H1 (cell line): Measurements from ENCODE around the gene TMPRSS11B. TPM values are rescaled to one million over a fixed set of nuclear protein-coding genes. Genes with fewer than 3 reads are reported as not detected.

Experiments
- CTCF ChIA-PET: fragments of 300-600 bp; sonication (Branson Sonifier 250); formaldehyde crosslinking; loops from one replicate; lab custom pipeline; 2021; ENCODE audit not compliant: partially characterized antibody; lab: Charles Lee
- POLR2A ChIA-PET: fragments of 300-600 bp; sonication (Branson Sonifier 250); formaldehyde crosslinking; loops from one replicate; lab custom pipeline; 2021; ENCODE audit warnings: inconsistent platforms; ENCODE audit not compliant: partially characterized antibody; lab: Charles Lee
- DNase-seq, 2 experiments: peaks; one replicate each; pipeline versions ENCODE4 v3.0.0 to v3.0.0-alpha.2; 2010 to 2022; ENCODE audit warnings: low spot score in 2 of 2, low read depth in 1 of 2, mixed read lengths in 1 of 2
- FAIRE-seq: peaks from 2 replicates; lab custom pipeline; 2011; peaks lifted over from hg19 to GRCh38; lab: Jason Lieb, UNC
- H2AFZ ChIP-seq: 2 replicates; pipeline ENCODE4 v1.8.1; 2012; ENCODE audit warnings: low read length, inconsistent platforms
- H2AK5ac ChIP-seq: 2 replicates; pipeline ENCODE4 v1.6.1; 2013; ENCODE audit warnings: low read depth, low read length
- H2BK120ac ChIP-seq: replicated peaks from 2 replicates; pipeline ENCODE3; 2013; ENCODE audit warnings: low read depth, low read length, inconsistent platforms
- H2BK12ac ChIP-seq: 2 replicates; pipeline ENCODE4 v1.6.1; 2013; ENCODE audit warnings: low read depth, low read length
- H2BK15ac ChIP-seq: 2 replicates; pipeline ENCODE4 v1.6.1; 2013; ENCODE audit warnings: low read length
- H2BK20ac ChIP-seq: 2 replicates; pipeline ENCODE4 v1.6.1; 2013; ENCODE audit warnings: low read length
- H2BK5ac ChIP-seq: 2 replicates; pipeline ENCODE4 v1.6.1; 2013; ENCODE audit warnings: low read depth, low read length
- H3K14ac ChIP-seq: 2 replicates; pipeline ENCODE4 v1.6.1; 2013; ENCODE audit warnings: inconsistent platforms; ENCODE audit not compliant: insufficient read length
- H3K18ac ChIP-seq: 2 replicates; pipeline ENCODE4 v1.6.1; 2013; ENCODE audit warnings: low read length; ENCODE audit errors: extremely low read depth
- H3K23ac ChIP-seq: 2 replicates; pipeline ENCODE4 v1.6.1; 2013; ENCODE audit warnings: inconsistent platforms; ENCODE audit not compliant: insufficient read length
- H3K23me2 ChIP-seq: 2 replicates; pipeline ENCODE4 v1.6.1; 2013; ENCODE audit warnings: low read depth, low read length
- H3K27ac ChIP-seq: 2 replicates; pipeline ENCODE4 v1.6.1; 2011; ENCODE audit warnings: low read depth, low read length, inconsistent platforms
- H3K27me3 ChIP-seq, 4 experiments: replicated peaks in 1 of 4; 1 replicate in 1 of 4; 2 replicates in 3 of 4; pipeline versions ENCODE4 v1.6.1 to v1.8.1; 2011 to 2013; ENCODE audit warnings: low read length in 3 of 4, mild to moderate bottlenecking in 3 of 4, inconsistent platforms in 2 of 4, mixed read lengths in 2 of 4, moderate library complexity in 1 of 4; ENCODE audit not compliant: control insufficient read depth in 3 of 4, insufficient read depth in 3 of 4; ENCODE audit errors: extremely low read depth in 1 of 4
- H3K36me3 ChIP-seq, 4 experiments: 2 replicates each; pipeline versions ENCODE4 v1.6.1 to v1.8.1; 2011 to 2013; ENCODE audit warnings: mild to moderate bottlenecking in 4 of 4, low read length in 3 of 4, moderate library complexity in 2 of 4, control low read depth in 1 of 4, inconsistent platforms in 1 of 4; ENCODE audit not compliant: insufficient read depth in 4 of 4, control insufficient read depth in 2 of 4
- H3K4ac ChIP-seq: replicated peaks from 2 replicates; pipeline ENCODE3; 2013; ENCODE audit warnings: low read length, low read depth, mixed read lengths, inconsistent platforms; ENCODE audit not compliant: insufficient read length
- H3K4me1 ChIP-seq, 4 experiments: replicated peaks in 1 of 4; 1 replicate in 1 of 4; 2 replicates in 3 of 4; pipeline versions ENCODE4 v1.6.1 to v1.8.1; 2011 to 2013; ENCODE audit warnings: low read length in 3 of 4, inconsistent platforms in 2 of 4, mixed read lengths in 1 of 4; ENCODE audit not compliant: insufficient read depth in 4 of 4, control insufficient read depth in 3 of 4
- H3K4me2 ChIP-seq, 2 experiments: 2 replicates each; pipeline versions ENCODE4 v1.6.1 to v1.8.1; 2011 to 2013; ENCODE audit warnings: low read depth in 2 of 2, low read length in 2 of 2, control low read depth in 1 of 2, inconsistent platforms in 1 of 2, mild to moderate bottlenecking in 1 of 2; ENCODE audit not compliant: insufficient read depth in 1 of 2
- H3K4me3 ChIP-seq, 4 experiments: fragments of 200-600, 300-600 bp in 1 of 4; sonication (generic), shearing (Covaris generic), sonication (Bioruptor Twin) in 1 of 4; 2 replicates each; pipeline versions ENCODE4 v1.5.1 to v1.8.1; 2011 to 2016; ENCODE audit warnings: low read length in 4 of 4, low read depth in 3 of 4, control low read depth in 2 of 4, inconsistent platforms in 2 of 4, mild to moderate bottlenecking in 2 of 4, mixed read lengths in 1 of 4, moderate library complexity in 1 of 4; ENCODE audit not compliant: insufficient read depth in 2 of 4; ENCODE audit errors: extremely low read depth in 1 of 4
- H3K56ac ChIP-seq: replicated peaks from 2 replicates; pipeline ENCODE3; 2013; ENCODE audit warnings: low read depth, mild to moderate bottlenecking, mixed read lengths, low read length, inconsistent platforms; ENCODE audit not compliant: insufficient read length
- H3K79me1 ChIP-seq: 2 replicates; pipeline ENCODE4 v1.6.1; 2013; ENCODE audit warnings: low read depth, low read length, control low read depth
- H3K79me2 ChIP-seq, 2 experiments: 2 replicates each; pipeline versions ENCODE4 v1.6.1 to v1.8.1; 2012 to 2013; ENCODE audit warnings: low read length in 2 of 2, mild to moderate bottlenecking in 2 of 2, inconsistent platforms in 1 of 2; ENCODE audit not compliant: insufficient read depth in 2 of 2, control insufficient read depth in 1 of 2
- H3K9ac ChIP-seq, 4 experiments: replicated peaks in 1 of 4; 1 replicate in 1 of 4; 2 replicates in 3 of 4; pipeline versions ENCODE4 v1.6.1 to v1.8.1; 2011 to 2013; ENCODE audit warnings: low read depth in 3 of 4, low read length in 3 of 4, control low read depth in 2 of 4, mild to moderate bottlenecking in 2 of 4, moderate library complexity in 2 of 4, inconsistent platforms in 1 of 4; ENCODE audit errors: extremely low read depth in 1 of 4
- H3K9me3 ChIP-seq, 2 experiments: 2 replicates each; pipeline versions ENCODE4 v1.6.1 to v1.8.1; 2012 to 2013; ENCODE audit warnings: mild to moderate bottlenecking in 2 of 2, moderate library complexity in 2 of 2, control low read depth in 1 of 2, inconsistent platforms in 1 of 2, low read depth in 1 of 2, low read length in 1 of 2, mixed read lengths in 1 of 2; ENCODE audit not compliant: insufficient read depth in 2 of 2
- H4K20me1 ChIP-seq, 2 experiments: replicated peaks in 1 of 2; 2 replicates each; pipeline versions ENCODE3 to v1.8.1; 2011 to 2013; ENCODE audit warnings: inconsistent platforms in 2 of 2, low read length in 2 of 2, mild to moderate bottlenecking in 1 of 2; ENCODE audit not compliant: insufficient read depth in 2 of 2, control insufficient read depth in 1 of 2
- H4K5ac ChIP-seq: 2 replicates; pipeline ENCODE4 v1.6.1; 2013; ENCODE audit warnings: low read length, low read depth, mixed read lengths, inconsistent platforms; ENCODE audit not compliant: insufficient read length
- H4K8ac ChIP-seq: 2 replicates; pipeline ENCODE4 v1.8.0; 2013; ENCODE audit warnings: mild to moderate bottlenecking, moderate library complexity, low read length, inconsistent platforms; ENCODE audit not compliant: insufficient read depth; ENCODE audit errors: extremely low read depth
- H4K91ac ChIP-seq: replicated peaks from 2 replicates; pipeline ENCODE3; 2013; ENCODE audit warnings: low read length, mixed read lengths, inconsistent platforms; ENCODE audit not compliant: insufficient read length
- ATF3 ChIP-seq: IDR thresholded peaks from 2 replicates; pipeline ENCODE4 v1.6.1; 2011; ENCODE audit warnings: low read depth, mild to moderate bottlenecking, low read length; ENCODE audit not compliant: insufficient read depth
- BCL11A ChIP-seq, 2 experiments: IDR thresholded peaks; one replicate each; pipeline ENCODE4 v1.6.1; 2011; ENCODE audit warnings: low read depth in 2 of 2, low read length in 2 of 2, mild to moderate bottlenecking in 2 of 2
- EGR1 ChIP-seq: IDR thresholded peaks from 2 replicates; pipeline ENCODE4 v1.6.1; 2011; ENCODE audit warnings: low read depth, low read length, borderline replicate concordance
- FOSL1 ChIP-seq: IDR thresholded peaks from 2 replicates; pipeline ENCODE4 v1.6.1; 2011; ENCODE audit warnings: mild to moderate bottlenecking, low read depth, low read length, moderate library complexity; ENCODE audit not compliant: insufficient read depth
- GABPA ChIP-seq: IDR thresholded peaks from 2 replicates; pipeline ENCODE4 v1.6.1; 2011; ENCODE audit warnings: mild to moderate bottlenecking, low read length, moderate library complexity, borderline replicate concordance; ENCODE audit not compliant: insufficient read depth
- HDAC6 ChIP-seq: IDR thresholded peaks from one replicate; pipeline ENCODE4 v1.7.1; 2012; ENCODE audit warnings: low read depth, mild to moderate bottlenecking, inconsistent platforms, low read length, moderate library complexity
- JUND ChIP-seq: IDR thresholded peaks from 2 replicates; pipeline ENCODE4 v1.6.1; 2011; ENCODE audit warnings: mild to moderate bottlenecking, improper control_type of control experiment, low read length
- MAX ChIP-seq: IDR thresholded peaks from 2 replicates; pipeline ENCODE4 v1.6.1; 2012; ENCODE audit warnings: inconsistent platforms
- POLR2AphosphoS5 ChIP-seq: IDR thresholded peaks from 2 replicates; pipeline ENCODE4 v1.6.1; 2011; ENCODE audit warnings: low read depth, low read length
- RBBP5 ChIP-seq: IDR thresholded peaks from 2 replicates; pipeline ENCODE4 v1.7.1; 2012; ENCODE audit warnings: low read depth, mild to moderate bottlenecking, inconsistent platforms, low read length, moderate library complexity, borderline replicate concordance
- SP2 ChIP-seq: IDR thresholded peaks from 2 replicates; pipeline ENCODE4 v1.6.1; 2012; ENCODE audit warnings: mild to moderate bottlenecking, low read length, inconsistent platforms
- TAF1 ChIP-seq: IDR thresholded peaks from 2 replicates; pipeline ENCODE4 v1.6.1; 2011; ENCODE audit warnings: mild to moderate bottlenecking, low read depth, low read length
- YY1 ChIP-seq: IDR thresholded peaks from 2 replicates; pipeline ENCODE4 v1.6.1; 2011; ENCODE audit warnings: low read depth, mild to moderate bottlenecking, low read length
- ZNF274 ChIP-seq: IDR thresholded peaks from 2 replicates; pipeline ENCODE4 v1.7.0; 2012; ENCODE audit warnings: low read length, borderline replicate concordance; ENCODE audit errors: extremely low read depth
- WGBS, 2 experiments: shearing (Covaris generic) in 1 of 2; methylation state at CpG; one replicate each; pipeline versions ENCODE4 v1.1.6 to v1.1.7; 2013 to 2015; ENCODE audit warnings: low lambda C conversion rate in 2 of 2, mixed read lengths in 2 of 2, inconsistent platforms in 1 of 2, low coverage in 1 of 2, missing lambda C conversion rate in 1 of 2; ENCODE audit not compliant: insufficient replicate concordance in 2 of 2, insufficient coverage in 1 of 2, insufficient read length in 1 of 2; ENCODE audit errors: extremely low coverage in 1 of 2, missing lambda C conversion rate in 1 of 2; 5-methylcytosine and 5-hydroxymethylcytosine counted together
- polyA plus RNA-seq, 7 experiments: library from polyadenylated mRNA; depleted of rRNA in 3 of 7; stranded (reverse) in 5 of 7; unstranded in 2 of 7; fragments of >200 nt in 5 of 7; fragments of 200-250 nt in 2 of 7; gene quantifications; 1 replicate in 5 of 7; 2 replicates in 1 of 7; 4 replicates in 1 of 7; pipeline versions ENCODE4 v1.2.1 to v1.2.3, GENCODE V29; 2011 to 2013; ENCODE audit warnings: missing spikeins in 2 of 7, mixed read lengths in 2 of 7
- total RNA-seq: library from RNA; stranded (reverse); fragmentation: NEBNext Ultra II Directional; extraction: Animal tissue kit (Norgen Biotek cat#: 25700); gene quantifications from 2 replicates; pipeline ENCODE4 v1.2.1, GENCODE V29; 2021

TMPRSS11B gene
- total and polyA plus RNA-seq, 2 of the 8 experiments (the other 6 are each of a cell fraction or from before 2014, with no cell fraction given) = not detected

- no peak overlapping the region for H3K4me2 ChIP-seq
- H2AFZ ChIP-seq = no peak overlapping the region
- no peak overlapping the region for H2BK12ac ChIP-seq
- no peak overlapping the region for H3K27ac ChIP-seq
- no peaks in the 10 kb centered on the region; a peak in 1 of 7 replicates for H3K27me3 ChIP-seq
- ChIA-PET CTCF (interaction anchor here (1.1 to 2.6 kb wide), 2 partner anchors 14 to 118 kb away, joined by 6 read pairs; no protein-coding TSS in a partner anchor), POLR2A (no interaction called here)
- no peaks in the 10 kb centered on the region for H3K23me2 ChIP-seq
- H3K9me3 ChIP-seq = no peaks in the 10 kb centered on the region
- DNase-seq (no peak), FAIRE-seq (no peak)
- no peak overlapping the region for H2AK5ac ChIP-seq
- no peak overlapping the region for H2BK15ac ChIP-seq
- no peak overlapping the region for H3K23ac ChIP-seq
- H2BK20ac ChIP-seq = no peak overlapping the region
- H3K14ac ChIP-seq = no peak overlapping the region
- H3K18ac ChIP-seq = no peak overlapping the region
- no peaks in the 10 kb centered on the region for H3K79me2 ChIP-seq
- H4K91ac ChIP-seq = no peak overlapping the region
- no peak overlapping the region for H4K8ac ChIP-seq
- no peak overlapping the region for H2BK5ac ChIP-seq
- no peaks in the 10 kb centered on the region for H3K36me3 ChIP-seq
- H3K4me3 ChIP-seq = no peak overlapping the region
- H3K79me1 ChIP-seq = no peaks in the 10 kb centered on the region
- no peak overlapping the region for H4K5ac ChIP-seq
- no peaks in the 10 kb centered on the region for H4K20me1 ChIP-seq
- no peak overlapping the region for H2BK120ac ChIP-seq
- no peaks in the 10 kb centered on the region for H3K4me1 ChIP-seq
- WGBS, 2 experiments = 93% methylated on average over 5 of the region's 5 CpGs; no CpG with 5 or more reads in 1 of the 2 experiments
- H3K9ac ChIP-seq = no peak overlapping the region
- H3K56ac ChIP-seq = no peak overlapping the region
- H3K4ac ChIP-seq = no peak overlapping the region
- TF ChIP-seq TAF1 (no peak), FOSL1 (no peak), HDAC6 (no peak), BCL11A (IDR thresholded peaks at IDR 0.05; ENCODE audit: low read depth in 2 of 2, low read length in 2 of 2) (no peak), RBBP5 (no peak), ATF3 (no peak), MAX (no peak), SP2 (no peak), EGR1 (no peak), JUND (no peak), POLR2AphosphoS5 (no peak), YY1 (no peak), ZNF274 (no peak), GABPA (no peak)
Measured at GRCh38 chr4:68257719-68258118, 12.2 kb upstream of the TMPRSS11B start.
